NCI-H2227 (cell line): ENCODE measurements around the gene PLCL1.

ENCODE experiments used
- DNase-seq: peaks from one replicate; lab custom pipeline; 2025; ENCODE audit not compliant: unreplicated experiment; lab: John Stamatoyannopoulos, UW

PLCL1 gene

GRCh38 chr2:198052741-198053140, 248.3 kb downstream of the PLCL1 start:
- DNase-seq = no peak

- no peak for DNase-seq
Measured at GRCh38 chr2:198053148-198053547, 248.8 kb downstream of the PLCL1 start.

GRCh38 chr2:198053776-198054175, 249.4 kb downstream of the PLCL1 start:
- no peak for DNase-seq

- DNase-seq = no peak
Measured at GRCh38 chr2:198054299-198054698, 249.9 kb downstream of the PLCL1 start.

- DNase-seq = peak; percentile 19
Measured at GRCh38 chr2:198055716-198056115, 251.3 kb downstream of the PLCL1 start.

GRCh38 chr2:198056836-198057235, 252.4 kb downstream of the PLCL1 start:
- DNase-seq = no peak

- DNase-seq = no peak
Measured at GRCh38 chr2:198059800-198060199, 255.4 kb downstream of the PLCL1 start.

GRCh38 chr2:198060277-198060676, 255.9 kb downstream of the PLCL1 start:
- no peak for DNase-seq

- DNase-seq = no peak
Measured at GRCh38 chr2:198062826-198063225, 258.4 kb downstream of the PLCL1 start.

GRCh38 chr2:198063242-198063641, 258.8 kb downstream of the PLCL1 start:
- no peak for DNase-seq

GRCh38 chr2:198065322-198065721, 260.9 kb downstream of the PLCL1 start:
- no peak for DNase-seq

- no peak for DNase-seq
Measured at GRCh38 chr2:198066597-198066996, 262.2 kb downstream of the PLCL1 start.

GRCh38 chr2:198072655-198073054, 268.3 kb downstream of the PLCL1 start:
- DNase-seq = no peak

GRCh38 chr2:198073253-198073652, 268.9 kb downstream of the PLCL1 start:
- DNase-seq = no peak

- DNase-seq = no peak
Measured at GRCh38 chr2:198077477-198077876, 273.1 kb downstream of the PLCL1 start.

- DNase-seq = no peak
Measured at GRCh38 chr2:198080879-198081765, 276.7 kb downstream of the PLCL1 start.

- no peak for DNase-seq
Measured at GRCh38 chr2:198084156-198084555, 279.8 kb downstream of the PLCL1 start.

GRCh38 chr2:198096002-198096401, 291.6 kb downstream of the PLCL1 start:
- no peak for DNase-seq

- no peak for DNase-seq
Measured at GRCh38 chr2:198096965-198097364, 292.6 kb downstream of the PLCL1 start.

- DNase-seq = no peak
Measured at GRCh38 chr2:198097630-198098029, 293.2 kb downstream of the PLCL1 start.

- DNase-seq = no peak
Measured at GRCh38 chr2:198098386-198098785, 294.0 kb downstream of the PLCL1 start.

GRCh38 chr2:198098918-198099317, 294.5 kb downstream of the PLCL1 start:
- peak; percentile 12 for DNase-seq

GRCh38 chr2:198100346-198100745, 296.0 kb downstream of the PLCL1 start:
- no peak for DNase-seq
